ENCODE data around the gene TEKT1.

The TEKT1 gene

DNA sequence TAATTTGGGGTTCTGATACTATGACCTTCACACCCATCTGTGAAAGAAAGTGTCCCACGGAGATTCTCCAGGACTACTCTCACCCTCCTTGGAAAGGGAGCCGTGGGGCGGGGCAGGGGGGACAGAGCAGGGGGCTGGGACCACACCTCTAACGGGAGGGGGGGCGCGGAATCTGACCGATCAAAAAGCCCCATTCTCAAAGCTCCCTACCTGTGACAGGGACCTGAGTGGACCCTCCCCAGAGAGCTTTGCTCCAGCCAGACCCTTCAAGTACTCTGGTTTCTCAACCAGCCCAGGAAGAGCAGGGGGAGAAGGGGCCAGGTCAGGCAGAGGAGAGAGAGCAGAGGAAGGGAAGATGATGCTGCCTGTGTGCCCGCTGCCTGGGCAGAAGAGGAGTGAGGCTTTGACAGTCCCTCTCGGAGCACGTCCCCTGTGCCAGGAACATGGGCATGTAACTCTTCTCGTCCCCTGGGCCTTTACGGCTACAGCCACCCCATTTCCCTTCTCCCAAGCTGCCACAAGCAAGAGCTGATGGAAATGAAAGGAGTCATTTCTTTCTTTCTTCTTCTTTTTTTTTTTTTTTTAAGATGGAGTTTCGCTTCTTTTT, 75.0 kb downstream of the TEKT1 start:
- no peak for DNase-seq

DNA sequence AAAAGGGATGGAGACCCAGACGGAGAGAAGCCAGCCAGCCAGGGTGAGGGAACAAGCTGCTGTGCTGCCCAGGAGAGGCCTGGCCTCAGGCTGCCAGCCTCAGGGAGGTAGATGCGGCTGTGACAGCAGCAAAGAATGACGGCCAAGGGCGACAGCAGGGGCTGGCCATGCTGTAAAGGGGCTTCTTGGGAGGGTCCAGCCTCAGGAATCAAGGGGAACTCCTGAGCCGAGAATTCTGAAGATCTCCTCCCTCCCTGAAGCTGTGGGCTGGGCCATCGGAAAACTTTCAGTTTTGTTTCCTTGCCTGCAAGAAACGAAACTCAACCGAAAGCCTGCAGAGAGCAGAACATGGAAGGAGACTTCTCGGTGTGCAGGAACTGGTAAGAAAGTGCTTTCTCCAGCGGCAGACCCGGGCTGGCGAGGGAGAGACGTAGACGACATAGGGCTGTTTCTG, 75.8 kb downstream of the TEKT1 start, which contains the start of gene XAF1:
Gene XAF1, plus strand, starts transcription at position 316 of the 454 bp plus-strand sequence. Its CDS starts 33 bp downstream, at position 349.
- DNase-seq = no peak

DNA sequence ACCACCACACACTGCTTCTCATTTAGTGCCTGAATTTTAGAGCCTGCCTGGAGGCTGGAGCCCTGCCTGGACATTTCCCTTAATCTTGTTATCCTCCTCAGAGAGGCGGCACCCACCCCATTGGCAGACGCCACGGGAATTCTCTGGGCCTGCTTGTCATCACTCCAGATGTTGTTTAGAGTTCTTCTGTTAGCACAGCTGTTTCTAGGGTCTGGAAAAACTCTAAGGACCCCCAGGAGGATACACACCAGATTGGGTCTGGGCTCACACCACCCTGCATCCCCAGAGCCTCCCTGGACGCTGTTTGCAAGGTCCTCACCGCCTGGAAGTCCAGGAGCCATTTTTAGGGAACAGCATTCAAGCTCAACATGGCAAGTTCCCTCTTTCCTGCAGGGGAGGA, 76.2 kb downstream of the TEKT1 start:
- DNase-seq = no peak

DNA sequence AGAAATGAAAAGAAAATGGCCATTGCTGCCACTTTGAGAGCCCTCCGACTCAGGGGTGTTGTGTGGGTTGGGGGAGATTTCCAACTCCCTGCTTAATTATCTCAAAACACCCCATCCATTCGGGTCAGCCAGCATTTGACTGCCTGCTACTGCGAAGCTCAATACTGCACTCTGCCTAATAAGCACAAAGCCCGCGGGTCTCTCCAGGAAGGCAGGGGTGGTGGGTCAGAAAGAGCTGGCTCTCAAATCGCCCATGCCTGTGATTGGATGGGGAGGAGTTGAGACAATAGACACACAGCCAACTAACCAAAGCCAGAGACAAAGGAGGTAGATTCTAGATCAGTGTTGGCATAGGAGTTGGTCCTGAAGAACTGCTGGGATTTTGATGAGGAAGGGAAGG, 78.0 kb downstream of the TEKT1 start:
- DNase-seq = no peak

DNA sequence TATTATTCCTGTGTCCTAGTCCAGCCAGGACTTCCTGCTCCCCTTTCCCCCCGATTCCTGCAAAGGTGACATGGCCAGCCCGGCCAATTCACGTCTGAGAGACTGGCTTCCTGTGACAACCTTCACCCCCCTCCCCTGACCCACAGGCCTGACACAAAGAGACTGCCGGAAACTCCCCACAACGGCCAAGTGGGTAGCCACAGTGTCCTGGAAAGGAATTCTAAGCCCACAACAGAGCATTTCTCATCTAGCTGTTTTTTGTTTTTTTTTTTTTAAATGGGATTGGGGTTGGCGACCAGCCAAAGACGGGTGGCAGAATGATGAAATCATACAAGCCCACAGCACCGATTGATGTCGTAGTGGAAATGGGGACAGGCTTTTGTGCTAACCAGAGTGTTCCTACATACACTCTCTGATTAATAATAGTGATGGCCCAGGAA, 78.5 kb downstream of the TEKT1 start:
- no peak for DNase-seq

DNA sequence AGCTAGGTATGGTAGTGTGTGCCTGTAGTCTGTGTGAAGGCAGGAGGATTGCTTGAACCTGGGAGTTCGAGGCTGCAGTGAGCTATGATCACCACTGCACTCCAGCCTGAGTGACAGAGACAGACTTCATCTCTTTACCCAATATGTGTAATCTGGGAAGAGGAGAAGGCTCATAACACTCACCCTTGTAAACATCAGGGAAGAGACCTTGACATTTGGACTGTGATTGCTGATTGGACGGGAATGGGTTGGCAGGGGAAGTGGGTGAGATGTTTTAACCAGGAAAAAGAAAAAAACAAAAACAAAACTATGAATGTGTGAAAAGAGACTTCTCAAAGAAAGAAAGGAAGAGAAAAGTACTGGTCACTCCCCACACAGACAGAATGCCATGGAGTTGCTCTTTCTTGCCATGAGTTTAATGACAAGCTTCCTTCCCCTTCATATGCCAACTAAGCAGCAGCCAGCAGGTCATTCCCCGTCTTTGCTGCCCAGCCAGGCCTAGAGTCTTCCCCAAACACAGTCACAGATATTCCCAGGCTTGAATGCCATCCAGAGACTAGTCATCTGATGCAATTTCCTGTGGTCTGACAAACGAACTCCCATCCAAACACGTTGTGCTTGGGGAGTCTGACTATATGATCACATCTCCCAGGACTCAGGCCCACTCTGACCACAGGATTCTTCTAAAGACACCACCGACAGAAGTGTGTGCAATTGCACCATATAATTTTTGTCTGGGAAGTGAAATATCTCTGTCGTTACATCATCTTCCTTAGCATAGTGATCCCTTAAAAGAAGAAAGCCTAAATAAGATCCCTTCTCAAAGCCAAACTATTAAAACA, 79.2 kb downstream of the TEKT1 start:
- no peak for DNase-seq

DNA sequence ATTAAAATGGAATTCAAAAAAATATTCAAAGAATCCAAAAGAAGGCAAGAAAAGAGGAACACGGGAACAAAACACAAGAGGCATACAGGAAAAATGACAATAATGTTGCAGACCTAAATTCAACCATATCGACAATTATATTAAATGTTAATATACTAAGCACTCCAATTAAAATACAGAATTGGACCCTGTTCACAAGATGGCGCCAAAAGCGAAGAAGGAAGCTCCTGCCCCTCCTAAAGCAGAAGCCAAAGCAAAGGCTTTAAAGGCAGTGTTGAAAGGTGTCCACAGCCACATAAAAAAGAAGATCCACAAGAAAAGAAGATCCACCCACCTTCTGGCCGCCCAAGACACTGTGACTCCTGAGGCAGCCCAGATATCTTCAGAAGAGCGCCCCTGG, 82.0 kb downstream of the TEKT1 start:
- DNase-seq = no peak

DNA sequence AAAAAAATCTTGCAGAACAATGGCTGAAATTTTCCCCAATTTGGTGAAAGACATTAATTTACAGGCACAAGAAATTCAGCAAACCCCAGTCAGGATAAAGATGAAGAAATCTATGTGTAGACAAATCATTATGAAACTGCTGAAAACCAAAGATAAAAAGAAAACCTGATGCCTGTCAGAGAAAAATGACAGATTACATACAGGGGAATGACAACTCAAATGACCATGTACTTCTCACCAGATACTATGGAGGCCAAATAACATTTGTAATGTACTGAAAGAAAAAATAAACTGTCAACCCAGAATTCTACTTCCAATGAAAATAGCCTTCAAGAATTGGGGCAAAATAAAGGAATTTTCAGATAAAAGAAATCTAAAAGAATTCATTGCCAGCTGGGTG, 82.9 kb downstream of the TEKT1 start:
- DNase-seq = no peak
